OCI-LY3 (cell line): ENCODE results near the gene ABLIM3.

Experiments
- CTCF ChIP-seq: fragments of 200-600, 300-600 bp; sonication (generic); IDR thresholded peaks from 2 replicates; pipeline ENCODE4 v1.5.1; 2014; ENCODE audit warnings: antibody characterized with exemption, low read length, low read depth
- EZH2phosphoT487 ChIP-seq: fragments of 200-600 bp; shearing (Covaris generic); IDR thresholded peaks from 2 replicates; pipeline ENCODE4 v1.6.1; 2018; ENCODE audit warnings: antibody characterized with exemption, mixed run types, low read depth

GRCh38 chr5:149151717-149152116 lies 10.4 kb downstream of the ABLIM3 start:
- TF ChIP-seq CTCF (no peak), EZH2phosphoT487 (no peak)
